Neural progenitor cell (in vitro differentiated cells): ENCODE results near the gene MRPS15.

Experiments used
- CTCF ChIP-seq: fragments of 200-600 bp; sonication (generic); IDR thresholded peaks from 2 replicates; pipeline ENCODE4 v1.5.1; 2017; ENCODE audit warnings: antibody characterized with exemption, mild to moderate bottlenecking
- EZH2 ChIP-seq: fragments of 200-600 bp; sonication (generic); IDR thresholded peaks from 2 replicates; pipeline ENCODE4 v1.6.1; 2017; ENCODE audit warnings: antibody characterized with exemption, mild to moderate bottlenecking, moderate library complexity
- EZH2phosphoT487 ChIP-seq: fragments of 200-600 bp; sonication (generic); IDR thresholded peaks from 2 replicates; pipeline ENCODE4 v1.6.1; 2017; ENCODE audit warnings: antibody characterized with exemption

- TF ChIP-seq EZH2 (no peak), CTCF (no peak), EZH2phosphoT487 (no peak)
Observed at GRCh38 chr1:36465731-36466369, 1.7 kb upstream of the MRPS15 start.
